K562 (cell line): ENCODE data around the gene LGALS8. TPM values are rescaled to one million over a fixed set of nuclear protein-coding genes. Genes with fewer than 3 reads are reported as not detected.

Experiments used
- FOXP4 ChIP-seq: sonication (generic); formaldehyde crosslinking; IDR thresholded peaks from 2 replicates; pipeline ENCODE4 v1.8.0; 2022; ENCODE audit warnings: mild to moderate bottlenecking, missing genetic modification reagents, borderline replicate concordance
- GATA2 ChIP-seq: sonication (generic); formaldehyde crosslinking; IDR thresholded peaks from 2 replicates; pipeline ENCODE4 v1.4.0; 2020; ENCODE audit warnings: mild to moderate bottlenecking, missing genetic modification reagents
- HMBOX1 ChIP-seq: sonication (generic); IDR thresholded peaks from 2 replicates; pipeline ENCODE4 v1.6.1; 2016
- HMG20A ChIP-seq: fragments of 450-650 bp; formaldehyde crosslinking; conservative IDR thresholded peaks from 2 replicates; pipeline ENCODE4 v1.4.0; 2020; ENCODE audit warnings: mild to moderate bottlenecking, mixed read lengths
- HOXB6 ChIP-seq: fragments of 250-450 bp; sonication (Bioruptor Pico); IDR thresholded peaks from 2 replicates; pipeline ENCODE4 v1.5.1; 2022; ENCODE audit warnings: mild to moderate bottlenecking, borderline replicate concordance
- KLF10 ChIP-seq: fragments of 250-450 bp; sonication (Bioruptor Pico); IDR thresholded peaks from 2 replicates; pipeline ENCODE4 v1.6.1; 2021; ENCODE audit warnings: matching md5 sums
- MCM7 ChIP-seq, 2 experiments: fragments of 450-650 bp; IDR thresholded peaks; 2 replicates each; pipeline ENCODE4 v1.6.1; 2016 to 2018
- MYNN ChIP-seq, 2 experiments: sonication (generic); formaldehyde crosslinking in 1 of 2; IDR thresholded peaks; 2 replicates each; pipeline versions ENCODE4 v1.5.0 to v1.6.1; 2016 to 2020; ENCODE audit warnings: antibody characterized with exemption in 1 of 2, missing genetic modification reagents in 1 of 2
- NFYB ChIP-seq: IDR thresholded peaks from 2 replicates; pipeline ENCODE4 v1.6.1; 2011; ENCODE audit warnings: mild to moderate bottlenecking, moderate library complexity; ENCODE audit not compliant: insufficient read length; ENCODE audit errors: extremely low read depth
- RBBP5 ChIP-seq: fragments of 200-600 bp; sonication (generic); IDR thresholded peaks from 2 replicates; pipeline ENCODE4 v1.6.1; 2012; ENCODE audit warnings: borderline replicate concordance, mild to moderate bottlenecking, low read length, control low read depth, inconsistent platforms; ENCODE audit not compliant: insufficient read depth, poor library complexity, severe bottlenecking
- RBM34 ChIP-seq: fragments of 200-400 bp; formaldehyde crosslinking; IDR thresholded peaks from 2 replicates; pipeline ENCODE4 v1.6.1; 2018; ENCODE audit warnings: low read length, borderline replicate concordance; ENCODE audit not compliant: insufficient read depth
- SMAD1 ChIP-seq: fragments of 150-350 bp; IDR thresholded peaks from 2 replicates; pipeline ENCODE4 v1.6.1; 2014; ENCODE audit warnings: low read length, low read depth; ENCODE audit not compliant: partially characterized antibody
- YY1 ChIP-seq, 3 experiments: IDR thresholded peaks; 2 replicates each; pipeline ENCODE4 v1.6.1; 2011; ENCODE audit warnings: low read length in 2 of 3, mild to moderate bottlenecking in 2 of 3, moderate library complexity in 2 of 3, borderline replicate concordance in 1 of 3, control low read depth in 1 of 3, low read depth in 1 of 3; ENCODE audit not compliant: insufficient read depth in 3 of 3, insufficient replicate concordance in 2 of 3, control insufficient read depth in 1 of 3, insufficient read length in 1 of 3; ENCODE audit errors: extremely low read depth in 1 of 3
- ZNF124 ChIP-seq: sonication (generic); formaldehyde crosslinking; IDR thresholded peaks from 2 replicates; pipeline ENCODE4 v1.8.1; 2022; ENCODE audit warnings: missing genetic modification reagents
- ZNF584 ChIP-seq: fragments of 200-800 bp; sonication (Bioruptor generic); IDR thresholded peaks from 2 replicates; pipeline ENCODE4 v1.6.1; 2016; ENCODE audit warnings: low read depth, mild to moderate bottlenecking, missing genetic modification characterization, missing compliant biosample characterization
- polyA plus RNA-seq, 8 experiments: library from polyadenylated mRNA; depleted of rRNA in 4 of 8; stranded (reverse) in 5 of 8; unstranded in 3 of 8; fragments of >200 nt; fragmentation: Nextera tagmentation in 2 of 8; fragmentation: Illumina TruSeq in 1 of 8; extraction: Ambion mirVana in 2 of 8; extraction: Trizol in 1 of 8; gene quantifications; 2 replicates each; pipeline versions ENCODE4 v1.2.1 to v1.2.3, GENCODE V29; 2011 to 2014; ENCODE audit warnings: inconsistent platforms in 1 of 8, missing spikeins in 1 of 8
- total RNA-seq, 7 experiments: library from RNA; depleted of rRNA in 6 of 7; stranded (reverse); fragments of >200 nt in 6 of 7; fragmentation: Illumina TruSeq in 2 of 7; extraction: Trizol in 2 of 7; gene quantifications; 2 replicates each; pipeline versions ENCODE4 v1.2.1 to v1.2.3, GENCODE V29; 2011 to 2021; ENCODE audit warnings: low replicate concordance in 1 of 7

LGALS8 gene
- total and polyA plus RNA-seq, 9 of the 15 experiments (the other 6 are each of a cell fraction or from before 2014, with no cell fraction given): 57.4 to 87.7 (median 70.3) TPM

DNA sequence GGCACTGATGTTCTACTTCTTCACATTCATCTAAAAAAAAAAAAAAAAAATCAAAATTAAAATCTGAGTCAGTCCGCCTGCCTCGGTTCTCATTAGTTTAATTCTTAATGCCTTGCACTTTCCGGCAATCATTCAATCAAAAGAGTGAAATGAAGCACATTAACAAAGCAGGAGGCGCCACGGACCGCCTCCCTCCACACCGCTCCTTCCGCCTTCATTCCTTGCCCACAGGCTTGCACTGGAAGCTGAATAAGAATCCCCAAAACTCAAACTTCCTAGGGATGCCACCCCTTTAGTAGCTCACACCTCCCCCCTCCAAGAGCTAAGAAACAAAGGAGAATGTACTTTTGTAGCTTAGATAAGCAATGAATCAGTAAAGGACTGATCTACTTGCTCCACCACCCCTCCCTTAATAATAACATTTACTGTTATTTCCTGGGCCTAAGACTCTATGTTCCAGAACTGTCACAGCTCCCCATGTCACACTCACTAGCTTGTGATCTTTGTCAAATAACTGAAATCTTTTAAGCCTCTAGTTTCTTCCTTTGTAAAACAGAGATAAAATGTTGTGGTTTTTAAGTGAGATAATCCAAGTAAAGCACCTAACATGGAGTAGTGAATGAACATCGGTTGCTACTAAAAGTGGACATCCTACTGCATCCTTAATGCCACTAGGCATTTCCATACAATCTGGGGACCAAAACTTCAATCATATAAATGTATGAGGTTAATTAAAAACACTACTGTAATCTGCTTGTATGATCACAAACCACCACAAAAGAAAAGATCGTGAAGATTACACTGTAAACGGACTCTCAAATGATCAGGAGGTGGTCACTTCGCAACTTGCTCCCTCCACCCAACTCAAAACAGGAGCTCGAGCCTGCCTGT, 27.4 kb downstream of the LGALS8 start (continued):
- TF ChIP-seq HOXB6 (CRISPR knock-in tag) (no peak), MCM7 (IDR thresholded peaks at IDR 0.05) (no peak), FOXP4 (CRISPR knock-in tag) (no peak), YY1 (IDR thresholded peaks at IDR 0.05; ENCODE audit: borderline replicate concordance in 1 of 3, control insufficient read depth in 1 of 3, extremely low read depth in 1 of 3, insufficient read depth in 3 of 3, insufficient read length in 1 of 3, insufficient replicate concordance in 2 of 3, low read depth in 1 of 3, low read length in 2 of 3) (no peak), MYNN (IDR thresholded peaks at IDR 0.05) (no peak), MYNN (CRISPR knock-in tag; IDR thresholded peaks at IDR 0.05) (no peak), ZNF584 (0 out of 2 replicates have a peak, but pooled peaks have one; percentile 7), KLF10 (CRISPR knock-in tag) (no peak), HMG20A (CRISPR knock-in tag) (no peak), GATA2 (CRISPR knock-in tag) (no peak), HMBOX1 (peak; percentile 66), RBBP5 (no peak), SMAD1 (no peak), RBM34 (no peak), ZNF124 (CRISPR knock-in tag) (no peak), NFYB (no peak)
